Inflammatory macrophage treated with lipopolysaccharide for 1 hour (primary cell): ENCODE results near the gene ATAD3A.
"Not testable (repeated sequence)": the region's sequence is repeated elsewhere in the genome, so short reads cannot be mapped to it uniquely, and the experiment has no call there.

Source experiments
- DNase-seq, 2 donors: peaks; one replicate each; pipeline ENCODE4 v3.0.0-alpha.2; 2020 to 2022

Gene ATAD3A

DNA sequence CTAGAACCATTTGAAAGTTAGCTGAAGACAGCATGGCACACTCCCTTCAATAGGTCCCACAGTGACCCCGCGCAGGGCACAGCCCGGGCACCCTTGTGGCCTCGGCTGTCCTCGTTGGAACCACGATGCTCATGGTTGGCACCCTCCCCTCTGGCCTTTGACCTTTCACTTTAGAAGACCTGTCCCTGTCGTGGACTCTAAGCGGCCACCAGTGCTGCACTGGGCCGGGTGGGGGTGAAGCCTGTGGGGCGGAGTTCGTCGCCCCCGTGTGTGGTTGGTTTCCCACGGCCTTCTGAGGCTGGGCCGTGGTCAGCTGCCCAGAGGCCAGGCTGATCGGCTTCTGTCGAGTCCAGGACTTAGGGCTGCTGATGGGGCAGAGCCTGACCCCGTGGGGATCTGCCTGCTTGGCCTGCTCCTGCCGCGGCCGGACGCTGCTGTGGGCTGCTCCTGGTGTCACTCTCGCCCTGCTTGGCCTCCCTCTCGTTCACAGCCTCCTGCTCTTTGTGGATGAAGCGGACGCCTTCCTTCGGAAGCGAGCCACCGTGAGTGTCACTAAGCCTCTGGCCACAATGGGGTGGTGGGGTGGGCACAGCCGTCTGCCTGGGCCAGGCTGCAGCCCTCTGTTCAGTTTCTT lies 12.9 kb downstream of the ATAD3A start:
- DNase-seq, result not testable (repeated sequence)

GRCh38 chr1:1526476-1526875 lies 14.5 kb downstream of the ATAD3A start:
- DNase-seq, result not testable (repeated sequence)

DNA sequence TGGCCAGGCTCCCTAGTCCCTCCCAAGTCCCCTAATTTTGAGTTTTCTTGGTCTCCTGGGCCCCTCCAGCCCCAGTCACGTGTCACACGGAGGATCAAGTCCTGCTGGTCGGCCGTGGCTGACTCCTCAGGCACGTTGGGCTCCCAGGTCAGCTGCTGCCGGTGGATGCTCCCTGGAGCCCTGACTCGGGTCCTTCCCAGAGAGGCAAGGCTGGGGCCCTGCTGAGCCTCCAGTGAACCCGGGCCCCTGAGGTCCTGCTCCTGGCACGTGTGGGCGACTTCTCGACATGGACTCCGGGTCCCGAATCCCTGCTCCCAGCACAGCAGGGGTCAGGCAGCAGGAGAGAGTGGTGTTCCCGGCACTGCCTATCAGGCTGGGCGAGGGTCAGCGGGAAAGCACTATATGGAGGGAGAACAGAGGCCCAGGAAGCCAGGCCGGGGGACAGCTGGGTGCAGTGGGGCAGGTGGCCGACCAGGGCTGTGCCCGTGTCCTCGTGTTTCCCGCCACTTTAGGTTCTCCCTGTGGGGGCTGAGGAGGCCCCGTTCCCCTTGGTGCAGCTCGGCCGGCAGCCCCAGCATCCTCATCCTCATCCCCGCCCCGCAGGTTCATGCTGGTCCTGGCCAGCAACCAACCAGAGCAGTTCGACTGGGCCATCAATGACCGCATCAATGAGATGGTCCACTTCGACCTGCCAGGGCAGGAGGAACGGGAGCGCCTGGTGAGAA lies 15.3 kb downstream of the ATAD3A start:
- no peak for DNase-seq

DNA sequence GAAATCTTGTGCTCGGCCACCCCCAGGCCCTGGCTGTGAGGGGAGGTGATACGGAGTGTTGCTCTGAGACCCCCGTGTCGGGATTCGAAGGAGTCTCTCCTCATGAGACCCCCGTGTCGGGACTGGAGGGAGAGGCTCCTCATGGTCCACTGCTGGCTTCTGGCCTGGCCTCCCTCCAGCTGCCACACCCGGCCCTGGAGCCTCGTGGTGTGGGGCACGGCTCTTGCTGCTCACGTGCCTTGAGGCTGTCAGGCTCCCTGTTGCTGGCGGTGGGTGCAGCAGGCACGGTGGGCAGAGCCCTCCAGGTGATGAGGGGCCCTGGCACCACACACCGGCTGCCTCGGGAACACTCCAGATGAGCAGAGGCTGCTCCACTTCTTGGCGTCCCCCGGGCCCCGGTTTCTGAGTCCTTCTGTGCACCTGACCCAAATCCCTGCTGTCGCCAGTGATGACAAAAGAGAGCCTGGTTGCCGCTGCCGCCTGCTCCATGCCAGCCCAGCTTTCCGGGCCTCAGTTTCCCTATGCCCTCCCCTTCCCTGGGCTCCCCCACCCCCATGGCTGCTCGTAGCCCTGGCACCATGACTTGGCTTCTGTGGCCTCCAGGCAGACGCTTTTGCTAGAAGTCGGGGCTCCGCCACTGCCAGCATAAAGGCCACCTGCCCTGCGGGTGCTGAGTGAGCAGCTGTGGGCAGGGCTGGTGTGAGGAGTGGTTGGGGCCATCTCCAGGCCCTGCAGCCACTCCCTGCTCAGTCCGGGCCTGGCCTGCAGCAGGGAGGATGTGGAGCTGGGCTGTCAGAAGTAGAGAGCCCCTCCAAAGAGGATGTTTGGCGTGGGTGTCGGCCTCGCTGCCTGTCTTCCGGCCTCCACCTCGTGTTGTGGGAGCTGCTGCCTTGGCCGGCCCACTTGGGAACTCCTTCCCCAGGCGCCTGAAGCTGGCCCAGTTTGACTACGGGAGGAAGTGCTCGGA lies 16.6 kb downstream of the ATAD3A start:
- no peak for DNase-seq

DNA sequence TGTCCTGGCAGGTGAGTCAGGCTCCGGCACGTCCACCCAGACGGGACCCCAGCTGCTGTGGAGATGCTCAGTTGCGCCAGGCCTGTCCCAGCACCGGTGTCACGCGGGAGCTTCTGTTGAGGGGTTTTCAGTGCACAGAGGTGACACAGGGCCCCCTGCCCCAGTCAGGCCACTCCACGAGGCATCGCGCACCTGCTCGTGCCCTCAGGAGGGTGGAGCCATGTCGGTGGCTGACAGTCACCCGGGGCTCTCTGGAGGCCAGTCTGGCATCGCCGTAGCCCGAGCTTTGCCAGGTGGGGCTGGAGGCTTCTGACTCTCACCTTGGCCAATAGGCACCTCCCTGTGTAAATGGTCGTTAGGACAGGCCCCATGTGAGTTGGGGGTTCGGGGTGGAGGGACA lies 17.4 kb downstream of the ATAD3A start:
- no peak for DNase-seq

- no peak for DNase-seq
Observed at GRCh38 chr1:1529936-1530335, 18.0 kb downstream of the ATAD3A start.

DNA sequence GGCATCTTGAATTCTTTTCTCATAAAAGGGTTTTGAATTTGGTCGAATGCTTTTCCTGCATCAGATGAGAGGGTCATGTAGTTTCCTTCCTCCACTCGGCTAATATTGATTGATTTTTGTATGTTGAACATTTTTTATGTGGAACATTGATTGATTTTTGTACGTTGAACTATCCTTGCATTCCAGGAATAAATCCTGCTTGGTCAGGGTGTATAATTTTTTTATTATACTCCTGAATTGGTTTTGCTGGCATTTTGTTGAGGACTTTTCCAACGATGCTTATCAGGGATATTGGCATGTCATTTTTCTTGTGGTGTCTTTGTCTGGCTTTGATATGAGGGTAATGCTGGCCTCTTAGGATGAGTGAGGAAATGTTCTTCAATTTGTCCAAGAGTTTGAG lies 20.0 kb downstream of the ATAD3A start:
- DNase-seq, result no peak

GRCh38 chr1:1533176-1533893 lies 21.4 kb downstream of the ATAD3A start:
- DNase-seq, result not testable (repeated sequence)

DNA sequence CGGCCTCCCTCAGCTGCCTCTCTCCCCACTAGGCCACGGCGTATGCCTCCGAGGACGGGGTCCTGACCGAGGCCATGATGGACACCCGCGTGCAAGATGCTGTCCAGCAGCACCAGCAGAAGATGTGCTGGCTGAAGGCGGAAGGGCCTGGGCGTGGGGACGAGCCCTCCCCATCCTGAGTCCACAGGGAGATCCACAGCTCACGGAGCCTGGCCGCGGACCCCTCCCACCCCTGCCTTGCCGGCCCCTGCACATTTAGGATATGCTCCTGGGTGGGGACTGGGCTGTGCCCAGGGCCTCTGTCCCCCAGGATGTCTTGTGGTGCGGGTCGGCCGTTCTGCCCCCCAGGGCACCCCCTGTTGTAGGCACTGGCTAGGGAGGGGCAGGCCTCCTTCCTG lies 21.9 kb downstream of the ATAD3A start:
- DNase-seq, result not testable (repeated sequence)

GRCh38 chr1:1534401-1535154 lies 22.6 kb downstream of the ATAD3A start:
- no peak for DNase-seq

DNA sequence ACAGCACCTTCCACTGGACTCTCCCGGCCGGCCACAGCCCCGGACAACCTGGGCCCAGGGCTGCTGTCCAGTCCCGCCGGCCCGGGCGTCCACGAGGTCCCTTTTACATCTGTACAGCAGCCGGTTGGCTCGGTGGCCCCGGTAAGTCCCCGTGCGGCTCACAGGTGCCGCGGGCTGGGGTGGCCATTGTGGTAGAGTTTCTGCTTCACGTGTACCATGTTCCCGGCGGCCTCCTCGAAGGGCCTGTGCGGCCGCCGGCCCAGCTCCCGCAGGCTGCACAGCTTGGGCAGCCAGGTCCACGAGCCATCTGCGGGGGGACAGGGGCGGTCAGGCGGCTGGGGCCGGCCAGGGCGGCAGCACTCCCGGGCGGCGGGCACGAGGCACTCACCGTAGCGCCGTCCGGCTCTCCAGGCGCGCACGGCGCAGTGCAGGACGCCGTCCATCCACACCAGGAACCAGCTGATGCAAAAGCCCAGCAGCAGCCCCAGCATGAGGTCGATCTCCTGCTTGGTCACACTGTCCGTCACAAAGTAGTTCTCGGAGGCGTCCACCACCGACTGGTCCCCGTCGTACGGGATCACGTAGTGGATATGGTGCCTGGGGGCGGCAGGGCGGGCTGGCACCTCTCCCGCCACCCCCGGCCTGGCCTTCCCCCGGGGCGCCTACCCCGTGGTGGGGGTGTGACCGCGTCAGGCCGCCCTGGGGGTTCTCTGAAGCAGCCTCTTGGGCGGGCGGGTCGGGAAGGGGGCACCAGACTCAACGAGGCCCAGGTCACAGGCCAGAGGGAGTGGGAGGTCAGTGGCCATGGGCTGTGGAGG lies 23.4 kb downstream of the ATAD3A start:
- no peak for DNase-seq

GRCh38 chr1:1536019-1536937 lies 24.3 kb downstream of the ATAD3A start:
- DNase-seq, result no peak

GRCh38 chr1:1536938-1537546 lies 25.1 kb downstream of the ATAD3A start:
- no peak for DNase-seq

GRCh38 chr1:1537626-1538250 lies 25.8 kb downstream of the ATAD3A start:
- DNase-seq, result no peak

DNA sequence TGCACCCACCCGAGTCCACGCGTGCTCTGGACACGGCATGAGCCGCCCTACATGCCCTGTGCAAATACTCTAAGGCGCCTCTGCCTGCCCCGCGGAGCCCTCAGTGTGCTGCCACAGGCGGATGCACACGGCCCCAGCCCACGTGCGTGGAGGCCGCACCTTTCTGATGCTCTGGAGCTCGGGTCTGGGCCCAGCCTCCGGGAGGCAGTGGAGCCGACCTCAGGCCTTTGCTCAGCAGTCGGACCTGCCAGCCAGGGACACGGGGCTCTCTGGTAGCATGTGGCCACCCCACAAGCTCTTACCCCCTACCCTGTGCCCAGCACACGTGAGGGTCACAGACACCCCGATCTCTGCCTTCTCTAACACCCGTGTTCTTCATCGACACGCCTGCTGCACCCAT lies 26.4 kb downstream of the ATAD3A start:
- DNase-seq, result no peak

- no peak for DNase-seq
Observed at GRCh38 chr1:1538989-1539309, 27.0 kb downstream of the ATAD3A start.

GRCh38 chr1:1539310-1540089 lies 27.5 kb downstream of the ATAD3A start:
- DNase-seq, result no peak

DNA sequence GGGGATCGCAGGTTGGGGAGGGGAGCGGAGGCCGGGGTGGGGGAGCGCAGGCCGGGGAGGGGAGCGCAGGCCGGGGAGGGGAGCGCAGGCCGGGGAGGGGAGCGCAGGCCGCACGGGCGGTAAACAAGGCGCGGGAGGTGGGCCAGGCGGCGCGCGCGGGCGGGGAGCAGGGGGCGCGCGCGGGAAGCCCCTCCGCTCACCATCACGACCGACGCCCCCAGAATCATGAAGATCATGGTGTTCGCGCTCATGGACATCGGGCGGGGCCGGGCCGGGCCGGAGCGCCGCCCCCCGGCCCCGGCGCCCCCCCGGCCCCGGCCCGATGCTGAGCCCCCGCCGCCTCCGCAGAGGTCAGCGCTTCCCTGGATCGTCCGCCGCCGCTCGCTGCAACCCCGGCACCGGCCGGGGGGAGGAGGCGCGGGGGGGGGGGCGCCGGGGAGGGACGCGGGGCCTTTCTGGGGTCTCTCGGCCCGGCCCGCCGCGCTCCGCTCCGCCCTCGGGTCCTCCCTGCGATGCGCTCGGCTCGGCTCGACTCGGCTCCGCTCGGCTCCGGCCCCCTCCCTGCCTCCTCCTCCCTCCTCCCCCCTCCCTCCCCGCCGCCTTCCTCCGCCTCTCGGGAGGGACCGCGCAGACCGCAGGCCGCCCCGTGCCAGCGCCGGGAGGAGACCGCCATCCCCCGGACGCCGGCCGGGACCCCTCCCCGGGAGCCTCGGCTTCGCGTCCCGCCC lies 28.3 kb downstream of the ATAD3A start, which contains the start of gene TMEM240:
Gene TMEM240 (minus strand): TSS at position 535 of the 728 bp plus-strand sequence. CDS start 278 bp downstream, at position 257.
- no peak for DNase-seq
